Endometrium (tissue), 2 donors: ENCODE measurements around the gene CDON.

ENCODE experiments used
- FAIRE-seq: peaks from 2 replicates; lab custom pipeline; 2012; peaks lifted over from hg19 to GRCh38; lab: Jason Lieb, UNC
- donor health status: control.
- donor health status: control.

CDON gene

DNA sequence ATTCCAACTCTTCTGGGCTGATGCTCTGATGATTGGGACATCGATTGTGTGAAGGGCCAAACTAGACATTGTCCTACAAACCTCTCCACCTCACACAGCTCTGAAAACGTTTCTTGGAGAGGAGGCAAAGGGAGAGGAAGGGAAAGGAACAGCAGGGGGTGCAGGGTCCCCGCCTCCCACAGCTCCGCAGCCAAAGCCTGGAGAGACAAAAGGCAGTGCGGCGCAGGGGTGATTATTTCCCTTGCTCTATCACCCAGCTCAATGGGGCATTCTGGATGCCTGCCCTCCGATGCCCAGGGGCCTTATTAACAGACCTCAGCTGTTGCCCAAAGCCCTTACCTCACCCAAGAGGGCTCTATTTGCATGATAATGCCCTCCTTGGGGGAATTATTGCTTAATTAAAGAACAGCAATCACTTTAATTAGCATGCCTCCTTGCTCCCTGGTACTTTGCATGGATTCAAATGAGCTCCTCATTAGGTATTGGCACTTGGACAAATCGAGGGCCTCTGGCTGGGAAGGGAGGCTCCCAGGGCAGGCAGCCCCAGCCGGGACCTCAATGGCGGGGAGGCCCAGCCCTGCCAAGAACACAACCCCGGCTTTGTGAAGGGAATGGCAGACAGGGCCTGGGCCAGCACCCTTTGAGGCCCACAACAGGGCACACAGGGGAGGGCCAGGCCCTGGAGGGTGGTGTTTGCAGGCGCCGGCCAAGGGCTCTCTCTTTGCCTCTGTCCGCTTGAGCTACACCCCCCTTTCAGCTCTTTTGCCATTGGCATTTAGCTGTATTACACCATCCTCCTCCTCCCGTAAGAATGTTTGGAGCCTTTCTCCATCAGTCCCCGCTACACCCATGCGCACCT lies 19.8 kb upstream of the CDON start:
- FAIRE-seq = no peak

GRCh38 chr11:126081915-126082250 lies 19.2 kb upstream of the CDON start:
- FAIRE-seq = no peak

- FAIRE-seq = no peak
These were observed 17.7 kb upstream of the CDON start for GRCh38 chr11:126080161-126080941.

DNA sequence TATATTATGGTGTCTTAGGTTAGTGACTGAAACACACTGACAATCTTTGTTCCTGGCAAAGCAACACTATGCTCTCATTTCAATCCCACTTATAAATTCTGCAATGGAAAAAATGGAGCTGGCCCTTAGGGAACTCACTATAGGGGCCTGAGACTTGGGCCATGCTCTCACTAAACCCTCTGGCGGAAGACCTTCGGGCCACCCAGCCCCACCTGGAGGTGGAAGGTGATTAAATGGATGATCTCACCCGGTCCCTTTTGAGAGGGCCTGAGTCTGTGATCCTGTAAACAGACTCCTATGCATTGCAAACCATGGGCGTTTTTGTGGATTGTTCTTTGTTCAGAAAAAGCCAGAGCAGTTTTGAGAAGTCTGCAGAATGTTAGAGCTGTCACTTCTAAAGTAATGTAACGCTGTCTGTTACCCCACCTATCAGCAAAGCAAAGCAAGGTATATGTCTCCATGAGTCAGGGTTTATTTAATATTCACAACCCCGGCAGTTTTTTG lies 17.0 kb upstream of the CDON start:
- no peak for FAIRE-seq

GRCh38 chr11:126076641-126077040 lies 14.0 kb upstream of the CDON start:
- FAIRE-seq = no peak

DNA sequence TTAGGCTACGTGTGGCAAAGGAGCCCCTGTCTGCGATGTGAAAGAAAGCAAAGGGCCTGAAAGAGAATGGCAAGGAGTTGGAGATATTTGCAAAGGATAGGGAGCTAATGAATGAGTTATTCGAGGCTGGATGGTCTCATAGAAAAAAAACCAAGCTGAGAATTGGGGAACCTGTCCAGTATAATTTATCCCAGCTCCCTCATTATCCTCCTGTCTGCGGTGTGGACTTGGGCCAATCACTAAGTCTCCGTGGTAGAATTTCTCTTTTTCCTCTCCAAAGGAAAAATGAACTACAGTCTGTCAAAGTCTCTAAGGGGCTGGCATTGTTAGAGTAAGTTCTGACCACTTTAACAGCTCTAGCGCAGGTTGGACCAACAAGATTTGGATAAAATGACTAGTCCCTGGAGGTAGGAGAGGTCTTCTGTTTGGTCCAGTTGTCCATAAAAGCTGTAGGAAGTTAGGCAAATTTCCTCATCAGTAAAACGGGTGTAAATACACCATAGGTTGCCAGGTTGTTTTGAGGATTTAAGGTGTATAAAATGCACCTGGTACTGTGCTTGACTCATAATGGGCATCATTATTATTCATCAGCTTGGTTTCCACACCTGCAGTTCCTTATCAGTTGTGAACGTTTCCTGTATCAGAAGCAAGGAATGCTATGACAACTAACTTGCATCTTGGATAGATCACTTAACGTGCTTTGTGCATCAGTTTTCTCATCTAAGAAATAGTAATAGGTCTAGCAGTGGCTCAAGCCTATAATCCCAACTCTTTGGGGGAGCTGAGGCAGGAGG lies 10.3 kb upstream of the CDON start:
- no peak for FAIRE-seq

GRCh38 chr11:126072141-126072741 lies 9.6 kb upstream of the CDON start:
- no peak for FAIRE-seq

- FAIRE-seq = no peak
These were observed 814 bp upstream of the CDON start for GRCh38 chr11:126063507-126063852.

DNA sequence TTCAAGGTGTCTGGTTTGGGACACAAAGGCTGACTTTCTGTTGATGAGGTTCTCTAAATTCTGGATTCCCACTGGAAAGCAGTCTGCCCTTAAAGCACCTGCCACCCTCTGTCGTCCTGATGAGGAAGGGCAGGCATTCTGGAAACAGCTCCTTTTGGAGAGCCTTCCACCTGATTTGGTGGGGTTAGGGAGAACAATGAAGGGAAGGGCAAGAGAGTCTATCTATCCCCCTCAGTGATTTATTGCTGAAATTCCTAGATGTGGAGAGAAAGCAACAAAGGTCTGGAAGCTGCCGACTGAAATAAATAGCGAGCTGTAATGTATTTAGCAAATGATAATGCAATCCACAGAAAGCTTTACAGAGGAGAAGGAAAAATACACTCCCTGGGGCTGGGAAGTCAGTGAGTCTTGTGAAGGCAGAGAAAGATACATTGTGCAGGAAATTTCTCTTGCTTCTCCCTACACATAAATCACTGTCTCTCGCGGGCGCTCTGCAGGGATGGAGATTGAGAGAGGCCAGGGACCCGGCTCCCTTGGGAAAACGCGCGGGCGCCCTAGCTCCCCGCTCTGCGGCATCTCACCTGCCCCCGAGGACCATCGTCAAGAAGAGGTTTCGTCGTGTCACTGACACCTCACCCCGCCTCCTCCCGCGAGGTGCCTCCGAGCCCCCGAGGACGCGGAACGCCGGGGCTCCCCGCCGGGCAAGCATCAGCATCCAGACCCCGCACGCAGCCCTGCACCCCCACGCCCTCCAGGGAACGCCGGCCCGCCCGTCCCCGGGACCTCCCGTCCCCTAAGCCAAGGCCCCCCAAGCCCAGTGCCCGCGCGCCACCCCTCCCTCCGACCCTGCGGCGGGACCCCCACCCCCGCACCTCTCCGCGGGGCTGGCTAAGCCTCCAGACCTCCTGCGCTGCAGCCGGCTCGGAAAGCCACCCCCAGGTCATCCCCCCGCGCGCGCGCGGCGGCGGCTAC lies 673 bp downstream of the CDON start:
- no peak for FAIRE-seq

GRCh38 chr11:126060757-126061171 lies 1.9 kb downstream of the CDON start:
- no peak for FAIRE-seq

DNA sequence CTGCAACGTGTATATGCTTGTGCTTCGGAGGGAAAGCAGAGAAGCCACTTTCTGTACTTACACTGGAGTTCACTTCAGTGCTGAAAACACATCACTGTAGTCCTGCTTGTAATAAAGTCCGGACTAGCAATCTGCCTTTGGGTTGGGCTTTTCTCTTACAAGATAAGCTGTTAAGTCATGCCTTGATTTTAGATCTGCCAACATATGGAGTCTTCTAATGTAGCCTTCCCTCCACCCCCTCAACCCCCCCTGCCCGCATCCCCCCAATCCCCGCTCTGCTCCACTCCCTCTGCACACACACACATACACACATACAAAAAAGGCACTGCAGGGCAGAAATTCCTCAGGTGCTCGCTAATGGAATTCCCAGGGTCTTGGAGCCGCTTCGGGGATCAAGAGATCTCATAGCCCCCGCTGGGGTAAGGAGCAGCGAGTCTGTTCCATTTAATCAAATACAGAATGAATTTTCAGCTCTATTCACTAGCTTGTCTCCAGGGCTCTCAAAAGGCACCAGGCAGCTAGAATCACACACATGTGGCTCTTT lies 3.4 kb downstream of the CDON start:
- no peak for FAIRE-seq

- FAIRE-seq = no peak
These were observed 4.4 kb downstream of the CDON start for GRCh38 chr11:126058105-126058874.

DNA sequence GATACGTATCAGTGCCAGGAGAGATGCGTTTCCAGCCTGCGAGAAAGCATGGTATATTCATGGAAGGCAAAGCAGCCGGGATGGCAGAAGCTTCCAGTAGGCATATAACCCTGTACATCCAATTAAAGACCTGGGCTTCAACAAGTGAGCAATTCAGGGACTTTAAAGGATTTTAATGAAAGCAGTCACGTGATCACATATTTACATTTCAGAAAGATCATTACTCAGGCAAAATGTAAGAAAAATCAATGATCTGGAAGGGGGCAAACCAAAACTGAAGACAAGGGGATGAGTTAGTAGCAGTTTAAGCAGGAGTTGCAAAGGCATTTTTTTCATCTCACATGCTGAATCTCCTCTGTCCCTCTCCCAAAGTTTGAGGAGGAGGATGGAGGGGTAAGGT lies 7.8 kb downstream of the CDON start:
- no peak for FAIRE-seq

- FAIRE-seq = no peak
These were observed 8.3 kb downstream of the CDON start for GRCh38 chr11:126054408-126054807.

DNA sequence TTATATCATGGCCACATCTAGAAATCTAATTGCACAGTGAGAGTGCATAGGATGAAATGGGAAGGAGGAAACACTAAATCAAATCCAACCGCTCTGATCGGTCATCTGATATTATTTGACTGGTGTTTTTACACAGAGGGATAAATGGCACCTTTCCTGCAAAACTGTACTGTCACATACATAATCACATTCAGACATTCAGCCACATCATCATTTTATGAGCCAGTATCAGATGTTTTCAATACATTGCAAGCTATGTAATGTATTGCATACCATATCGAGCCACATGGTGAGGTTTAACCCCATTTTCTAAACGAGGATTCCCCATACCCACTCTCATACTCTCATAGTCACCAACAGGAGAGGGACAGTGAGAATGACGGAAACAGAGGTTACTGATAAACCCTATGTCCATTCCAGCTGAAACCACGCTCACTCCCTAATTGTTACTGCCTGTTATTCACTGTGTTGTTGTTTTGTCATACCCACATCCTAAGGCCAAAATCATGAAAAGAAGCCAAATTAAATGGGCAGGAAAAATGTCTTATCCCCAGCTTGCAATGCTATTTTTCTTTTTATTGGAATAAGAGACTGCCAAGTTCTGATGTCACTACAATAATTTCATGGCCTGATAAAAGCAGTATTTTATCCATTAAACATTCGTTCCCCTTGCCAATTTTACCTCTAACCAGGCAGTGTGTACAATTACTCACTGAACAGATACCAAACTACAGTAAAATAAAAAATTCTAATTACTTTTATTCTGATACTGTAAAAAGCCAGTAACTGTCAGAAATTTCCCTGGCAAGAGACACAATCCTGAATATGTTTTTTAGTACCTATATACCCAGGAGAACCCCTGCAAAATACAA lies 9.0 kb downstream of the CDON start:
- no peak for FAIRE-seq

DNA sequence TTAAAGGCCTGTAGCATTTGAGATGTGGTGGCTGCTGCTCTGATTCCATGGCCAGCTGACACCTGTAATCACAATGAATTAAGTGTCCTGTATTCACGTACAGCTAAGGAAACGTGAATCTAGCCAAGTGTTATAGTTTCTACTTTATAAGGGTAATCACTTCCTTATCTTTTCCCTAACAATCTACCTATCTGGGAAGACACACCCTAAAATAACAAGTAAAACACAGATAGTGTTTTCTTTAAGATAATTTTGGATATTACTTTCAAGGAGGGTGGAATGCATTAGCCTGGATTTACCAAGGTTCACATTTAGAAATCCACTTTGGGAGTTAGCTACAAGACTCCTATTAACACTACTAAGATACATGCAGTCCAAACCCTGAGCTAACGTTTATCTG lies 11.5 kb downstream of the CDON start:
- no peak for FAIRE-seq

DNA sequence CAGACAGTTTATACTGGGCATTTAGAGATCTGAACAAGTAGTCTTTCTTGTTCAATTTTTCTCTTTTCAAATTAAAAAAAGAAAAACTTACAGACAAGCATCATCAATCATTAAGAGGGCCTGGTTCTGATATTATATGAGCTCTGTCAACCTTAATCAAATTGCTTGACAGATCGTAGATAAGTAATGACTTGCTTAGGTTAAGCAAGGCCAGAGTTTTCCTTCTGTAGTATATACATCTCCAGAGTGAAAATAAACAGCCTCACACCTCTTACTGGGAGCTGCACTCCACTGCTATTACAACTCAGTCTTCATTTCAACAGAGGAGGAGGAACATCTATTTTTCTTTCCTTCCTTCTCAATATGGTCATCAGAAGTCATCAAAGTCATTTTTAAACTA lies 13.5 kb downstream of the CDON start:
- FAIRE-seq = no peak

DNA sequence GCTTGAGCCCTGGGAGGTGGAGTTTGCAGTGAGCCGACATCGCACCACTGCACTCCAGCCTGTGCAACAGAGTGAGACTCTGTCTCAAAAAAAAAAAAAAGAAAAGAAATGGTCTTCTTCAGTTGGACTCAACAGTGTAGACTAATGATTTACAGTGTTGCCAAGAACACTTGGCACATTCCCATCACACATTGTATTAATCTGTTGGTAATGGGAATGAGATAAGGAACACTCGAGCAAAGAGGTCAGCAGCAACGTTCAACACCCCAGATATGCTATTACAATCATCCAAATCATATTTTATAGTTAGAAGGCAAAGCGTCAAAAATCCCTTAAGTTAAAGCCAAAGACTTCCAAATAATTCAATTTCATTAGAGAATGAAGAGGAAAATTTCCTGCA lies 14.5 kb downstream of the CDON start:
- FAIRE-seq = no peak
